ENCODE results near the gene ADAMTS12. TPM values are rescaled to one million over a fixed set of nuclear protein-coding genes. Genes with fewer than 3 reads are reported as not detected.

The ADAMTS12 gene
- polyA plus RNA-seq, 1 donor from 2014 or later, result 0.07 TPM

GRCh38 chr5:33846851-33847250, 44.9 kb downstream of the ADAMTS12 start:
- Histone ChIP-seq H3K4me2 (ENCODE audit: low read length) (no peak overlapping the region), H3K4me3 (ENCODE audit: low read length) (no peak overlapping the region), H2AFZ (ENCODE audit: low read depth, low read length) (no peak overlapping the region), H3K27ac (ENCODE audit: low read length) (no peak overlapping the region), H3K36me3 (ENCODE audit: insufficient read depth, low read length) (no peaks in the 10 kb centered on the region), H3K9me3 (ENCODE audit: low read length) (no peaks in the 10 kb centered on the region), H3K79me2 (replicated peaks; ENCODE audit: insufficient read depth, low read length) (no peaks in the 10 kb centered on the region), H3F3A (ENCODE audit: insufficient read depth, low read length, poor library complexity, severe bottlenecking) (no peaks in the 10 kb centered on the region), H3K9ac (ENCODE audit: low read length) (no peak overlapping the region), H3K9me2 (ENCODE audit: insufficient read depth, low read length) (no peaks in the 10 kb centered on the region), H3K27me3 (ENCODE audit: insufficient read depth, low read depth, low read length) (no peaks in the 10 kb centered on the region), H4K20me1 (ENCODE audit: insufficient read depth) (no peaks in the 10 kb centered on the region)
- TF ChIP-seq REST (IDR thresholded peaks at IDR 0.05; ENCODE audit: borderline replicate concordance) (no peak), MXI1 (conservative IDR thresholded peaks at IDR 0.05; ENCODE audit: poor library complexity, severe bottlenecking) (no peak), CTCF (IDR thresholded peaks at IDR 0.05; ENCODE audit: poor library complexity, severe bottlenecking) (no peak), EP300 (conservative IDR thresholded peaks at IDR 0.05; ENCODE audit: poor library complexity, severe bottlenecking) (no peak), RAD21 (conservative IDR thresholded peaks at IDR 0.05) (no peak), POLR2AphosphoS5 (IDR thresholded peaks at IDR 0.05) (no peak), EZH2 (IDR thresholded peaks at IDR 0.05; ENCODE audit: borderline replicate concordance, insufficient read depth, low read length, poor library complexity, severe bottlenecking) (no peak), TAF1 (IDR thresholded peaks at IDR 0.05; ENCODE audit: low read depth) (no peak), SMC3 (conservative IDR thresholded peaks at IDR 0.05; ENCODE audit: poor library complexity) (no peak)

GRCh38 chr5:33843579-33843978, 48.2 kb downstream of the ADAMTS12 start:
- Histone ChIP-seq H3K36me3 (ENCODE audit: insufficient read depth, low read length) (no peaks in the 10 kb centered on the region), H3K27me3 (ENCODE audit: insufficient read depth, low read depth, low read length) (no peaks in the 10 kb centered on the region), H3K9ac (ENCODE audit: low read length) (no peak overlapping the region), H3K4me2 (ENCODE audit: low read length) (no peak overlapping the region), H2AFZ (ENCODE audit: low read depth, low read length) (no peak overlapping the region), H3K27ac (ENCODE audit: low read length) (no peak overlapping the region), H3K9me3 (ENCODE audit: low read length) (no peaks in the 10 kb centered on the region), H3F3A (ENCODE audit: insufficient read depth, low read length, poor library complexity, severe bottlenecking) (no peaks in the 10 kb centered on the region), H3K79me2 (replicated peaks; ENCODE audit: insufficient read depth, low read length) (no peaks in the 10 kb centered on the region), H3K4me3 (ENCODE audit: low read length) (no peak overlapping the region), H4K20me1 (ENCODE audit: insufficient read depth) (no peaks in the 10 kb centered on the region), H3K9me2 (ENCODE audit: insufficient read depth, low read length) (no peaks in the 10 kb centered on the region)
- TF ChIP-seq SMC3 (conservative IDR thresholded peaks at IDR 0.05; ENCODE audit: poor library complexity) (no peak), TAF1 (IDR thresholded peaks at IDR 0.05; ENCODE audit: low read depth) (no peak), MXI1 (conservative IDR thresholded peaks at IDR 0.05; ENCODE audit: poor library complexity, severe bottlenecking) (no peak), EZH2 (IDR thresholded peaks at IDR 0.05; ENCODE audit: borderline replicate concordance, insufficient read depth, low read length, poor library complexity, severe bottlenecking) (no peak), RAD21 (conservative IDR thresholded peaks at IDR 0.05) (no peak), REST (IDR thresholded peaks at IDR 0.05; ENCODE audit: borderline replicate concordance) (no peak), CTCF (IDR thresholded peaks at IDR 0.05; ENCODE audit: poor library complexity, severe bottlenecking) (no peak), POLR2AphosphoS5 (IDR thresholded peaks at IDR 0.05) (no peak), EP300 (conservative IDR thresholded peaks at IDR 0.05; ENCODE audit: poor library complexity, severe bottlenecking) (no peak)

All from neural cell (in vitro differentiated cells).